Dendritic cell treated with granulocyte-macrophage colony-stimulating factor and Interleukin-4, amounts not matched to agents 40 ng/mL and 50 ng/mL, for 4 days (primary cell): Measurements from ENCODE around the gene CEP83.

ENCODE experiments used
- H3K27ac Mint-ChIP-seq: one replicate; pipeline ENCODE4 v1.8.0; 2022; ENCODE audit warnings: mild to moderate bottlenecking, mixed read lengths
- H3K27me3 Mint-ChIP-seq: one replicate; pipeline ENCODE4 v1.8.0; 2022; ENCODE audit warnings: mild to moderate bottlenecking, mixed read lengths
- H3K36me3 Mint-ChIP-seq: one replicate; pipeline ENCODE4 v1.8.0; 2022; ENCODE audit warnings: low read depth, mixed read lengths
- H3K4me1 Mint-ChIP-seq: one replicate; pipeline ENCODE4 v1.8.0; 2022; ENCODE audit warnings: low read depth, mixed read lengths
- H3K4me3 Mint-ChIP-seq: one replicate; pipeline ENCODE4 v1.8.0; 2022; ENCODE audit warnings: mild to moderate bottlenecking, moderate library complexity, mixed read lengths
- H3K9me3 Mint-ChIP-seq: one replicate; pipeline ENCODE4 v1.8.0; 2022; ENCODE audit warnings: mixed read lengths
- intact Hi-C: fragments of 100-400 bp; cut with micrococcal nuclease; formaldehyde crosslinking; loops from one replicate; pipeline ENCODE4 v1.15.0; 2022

The CEP83 gene

DNA sequence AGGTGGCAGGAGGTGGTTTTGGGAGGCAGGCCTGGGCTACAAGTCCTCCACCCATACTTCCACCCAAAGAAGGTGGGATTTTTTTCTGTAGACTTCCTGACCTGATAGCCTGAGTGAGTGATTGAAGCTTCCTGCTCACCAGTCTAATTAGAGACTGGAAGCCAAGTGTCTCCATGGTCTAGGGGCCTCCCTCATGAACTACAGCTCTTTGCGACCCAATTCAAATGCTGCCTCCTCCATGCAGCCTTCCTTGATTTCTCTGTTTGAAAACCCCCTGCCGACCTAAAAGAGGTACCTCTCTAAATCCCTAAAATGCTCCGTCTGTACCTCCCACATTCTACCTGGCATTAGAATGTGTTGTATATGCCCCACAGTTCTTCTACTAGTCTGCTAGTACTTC lies 186.4 kb downstream of the CEP83 start:
- Mint-ChIP-seq H3K4me1 (peaks cover 29% of the 10 kb centered on the region), H3K27ac (no peak overlapping the region)
- intact Hi-C loops: no loop called here

GRCh38 chr12:94272280-94272679 lies 187.4 kb downstream of the CEP83 start:
- Mint-ChIP-seq H3K4me3 (no peak overlapping the region), H3K4me1 (peaks cover 28% of the 10 kb centered on the region), H3K9me3 (peaks cover 8% of the 10 kb centered on the region), H3K27ac (no peak overlapping the region), H3K27me3 (no peaks in the 10 kb centered on the region), H3K36me3 (no peaks in the 10 kb centered on the region)
- intact Hi-C loops: no loop called here

More for the DNA sequence above, 186.4 kb downstream of the CEP83 start:
- Mint-ChIP-seq H3K4me3 (no peak overlapping the region), H3K9me3 (peaks cover 8% of the 10 kb centered on the region), H3K27me3 (no peaks in the 10 kb centered on the region), H3K36me3 (no peaks in the 10 kb centered on the region)

GRCh38 chr12:94271351-94271750 lies 188.3 kb downstream of the CEP83 start:
- Mint-ChIP-seq H3K9me3 (peaks cover 8% of the 10 kb centered on the region), H3K4me1 (peaks cover 37% of the 10 kb centered on the region), H3K4me3 (no peak overlapping the region), H3K27me3 (no peaks in the 10 kb centered on the region), H3K36me3 (no peaks in the 10 kb centered on the region), H3K27ac (no peak overlapping the region)
- intact Hi-C loops: no loop called here

- H3K9me3 Mint-ChIP-seq: peaks cover 8% of the 10 kb centered on the region
- no peaks in the 10 kb centered on the region for H3K36me3 Mint-ChIP-seq
- intact Hi-C loops: loop anchor here (10.0 kb wide), 1 partner anchor 115 kb away; no protein-coding TSS in a partner anchor
- H3K27me3 Mint-ChIP-seq: no peaks in the 10 kb centered on the region
- H3K4me1 Mint-ChIP-seq: peaks cover 48% of the 10 kb centered on the region
- no peak overlapping the region for H3K27ac Mint-ChIP-seq
- no peak overlapping the region for H3K4me3 Mint-ChIP-seq
These were observed 190.2 kb downstream of the CEP83 start for GRCh38 chr12:94269316-94269999.

- Mint-ChIP-seq H3K27me3 (no peaks in the 10 kb centered on the region), H3K36me3 (no peaks in the 10 kb centered on the region), H3K4me3 (no peak overlapping the region), H3K27ac (peak overlapping the region; percentile 24), H3K9me3 (peaks cover 8% of the 10 kb centered on the region), H3K4me1 (peaks cover 62% of the 10 kb centered on the region)
- intact Hi-C loops: loop anchor here (10.0 kb wide), 1 partner anchor 113 kb away; no protein-coding TSS in a partner anchor
These were observed 191.7 kb downstream of the CEP83 start for GRCh38 chr12:94267921-94268471.

GRCh38 chr12:94267537-94267872 lies 192.2 kb downstream of the CEP83 start:
- intact Hi-C loops: loop anchor here (10.0 kb wide), 1 partner anchor 113 kb away; no protein-coding TSS in a partner anchor
- H3K4me3 Mint-ChIP-seq: no peak overlapping the region
- peaks cover 65% of the 10 kb centered on the region for H3K4me1 Mint-ChIP-seq

GRCh38 chr12:94266796-94267536 lies 192.7 kb downstream of the CEP83 start:
- Mint-ChIP-seq H3K9me3 (peaks cover 2% of the 10 kb centered on the region), H3K27me3 (no peaks in the 10 kb centered on the region), H3K36me3 (no peaks in the 10 kb centered on the region), H3K4me3 (no peak overlapping the region), H3K4me1 (peaks cover 65% of the 10 kb centered on the region), H3K27ac (peak overlapping the region; percentile 24)
- intact Hi-C loops: loop anchor here (10.0 kb wide), 1 partner anchor 112 kb away; no protein-coding TSS in a partner anchor

More at GRCh38 chr12:94267537-94267872, 192.2 kb downstream of the CEP83 start:
- Mint-ChIP-seq H3K27ac (peak overlapping the region; percentile 24), H3K27me3 (no peaks in the 10 kb centered on the region), H3K9me3 (peaks cover 7% of the 10 kb centered on the region), H3K36me3 (no peaks in the 10 kb centered on the region)

- Mint-ChIP-seq H3K9me3 (no peaks in the 10 kb centered on the region), H3K27me3 (no peaks in the 10 kb centered on the region), H3K27ac (peak overlapping the region; percentile 24), H3K4me1 (peaks cover 60% of the 10 kb centered on the region), H3K4me3 (no peak overlapping the region), H3K36me3 (no peaks in the 10 kb centered on the region)
- intact Hi-C loops: loop anchor here (10.0 kb wide), 1 partner anchor 111 kb away; no protein-coding TSS in a partner anchor
These were observed 193.5 kb downstream of the CEP83 start for GRCh38 chr12:94265966-94266745.

DNA sequence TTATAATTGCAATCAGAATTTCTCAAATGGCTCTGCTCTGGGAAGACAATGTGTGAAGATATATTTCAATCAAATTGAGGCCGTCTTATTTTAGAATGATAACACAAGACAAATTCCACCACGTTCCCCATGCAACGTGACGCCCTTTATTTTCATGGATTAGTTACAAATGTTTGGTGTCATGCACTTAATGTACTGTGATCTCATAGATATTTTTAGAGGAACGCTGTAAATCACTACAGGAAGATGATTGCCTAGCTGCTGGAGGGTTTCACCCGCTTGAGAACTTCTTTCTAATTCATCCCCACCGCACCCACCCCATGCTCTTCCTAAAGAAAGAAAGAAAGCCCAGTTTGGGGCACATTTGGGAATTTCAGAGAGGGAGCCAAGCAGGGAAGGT lies 194.1 kb downstream of the CEP83 start:
- H3K9me3 Mint-ChIP-seq: no peaks in the 10 kb centered on the region
- H3K4me3 Mint-ChIP-seq: no peak overlapping the region
- peak overlapping the region; percentile 24 for H3K27ac Mint-ChIP-seq
- no peaks in the 10 kb centered on the region for H3K36me3 Mint-ChIP-seq
- H3K4me1 Mint-ChIP-seq: peaks cover 54% of the 10 kb centered on the region
- intact Hi-C loops: loop anchor here (10.0 kb wide), 1 partner anchor 111 kb away; no protein-coding TSS in a partner anchor
- no peaks in the 10 kb centered on the region for H3K27me3 Mint-ChIP-seq

DNA sequence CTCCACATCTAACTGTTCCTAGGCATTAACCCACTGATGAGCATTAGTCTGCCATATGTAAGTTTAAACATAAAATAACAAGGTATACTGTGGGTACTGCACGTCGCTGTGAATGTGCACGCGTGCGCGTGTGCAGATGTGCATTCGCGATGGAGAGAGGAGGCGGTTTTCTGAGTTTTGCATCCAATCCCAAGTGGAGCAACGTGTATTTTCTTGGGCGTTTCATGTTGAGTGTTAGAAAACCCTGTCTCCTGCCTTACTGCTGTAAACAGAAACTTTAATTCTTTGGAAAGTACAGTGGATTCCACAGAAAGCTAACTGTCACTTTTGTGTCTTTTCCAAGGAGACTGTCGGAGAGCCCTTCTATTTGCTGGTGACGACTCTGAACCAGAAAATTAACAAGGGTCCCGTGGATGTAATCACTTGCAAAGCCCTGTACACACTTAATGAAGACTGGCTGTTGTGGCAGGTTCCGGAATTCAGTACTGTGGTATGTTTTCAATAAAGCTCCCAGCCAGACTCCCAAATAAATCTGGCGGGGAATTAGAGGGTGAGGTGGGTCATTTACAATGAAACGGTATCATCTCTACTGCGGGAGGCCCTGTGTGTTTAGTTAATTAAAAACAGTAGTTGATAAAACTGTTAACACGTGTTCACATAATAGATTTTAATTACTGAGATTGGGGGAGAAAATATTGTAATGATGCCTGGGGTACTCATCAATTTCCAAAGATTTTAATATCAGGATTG lies 194.8 kb downstream of the CEP83 start:
- Mint-ChIP-seq H3K27ac (no peak overlapping the region), H3K4me1 (peaks cover 54% of the 10 kb centered on the region), H3K36me3 (no peaks in the 10 kb centered on the region), H3K4me3 (no peak overlapping the region), H3K9me3 (no peaks in the 10 kb centered on the region), H3K27me3 (no peaks in the 10 kb centered on the region)
- intact Hi-C loops: loop anchor here (10.0 kb wide), 1 partner anchor 110 kb away; no protein-coding TSS in a partner anchor

DNA sequence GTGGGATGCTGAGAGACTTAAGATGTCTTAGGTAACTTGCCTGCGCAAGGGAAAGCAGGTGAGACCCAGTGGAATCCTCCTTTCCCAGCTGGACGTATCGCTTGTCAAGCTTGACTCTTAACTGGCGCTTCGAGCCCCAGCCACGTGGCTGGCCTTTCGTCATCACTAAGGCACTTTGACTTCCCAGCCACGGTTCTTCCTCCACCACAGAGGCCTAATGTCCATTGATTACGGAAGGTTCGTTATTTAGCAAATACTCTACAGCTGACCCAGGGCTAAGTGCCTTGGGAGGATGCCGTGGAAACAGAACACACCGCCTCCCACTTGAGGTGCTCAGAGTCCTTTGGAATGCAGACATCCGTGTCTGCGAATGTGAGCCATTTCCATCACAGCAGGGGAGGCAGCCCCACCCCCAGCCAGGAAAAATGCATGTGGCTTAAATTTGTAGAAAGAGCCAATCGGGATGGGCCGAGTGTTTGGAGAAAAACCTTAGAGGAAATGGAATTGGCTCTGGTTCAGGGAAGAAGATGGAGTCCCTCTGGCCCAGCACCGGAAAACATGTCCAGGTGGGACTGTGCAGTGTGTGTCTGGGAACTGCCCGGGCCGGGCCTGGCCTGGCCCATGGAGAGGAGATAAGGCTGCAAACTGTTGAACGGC lies 195.6 kb downstream of the CEP83 start:
- Mint-ChIP-seq H3K4me1 (peaks cover 54% of the 10 kb centered on the region), H3K36me3 (no peaks in the 10 kb centered on the region)

GRCh38 chr12:94263011-94263811 lies 196.5 kb downstream of the CEP83 start:
- Mint-ChIP-seq H3K27me3 (no peaks in the 10 kb centered on the region), H3K9me3 (no peaks in the 10 kb centered on the region)

More for the DNA sequence above, 195.6 kb downstream of the CEP83 start:
- no peaks in the 10 kb centered on the region for H3K27me3 Mint-ChIP-seq
- intact Hi-C loops: loop anchor here (10.0 kb wide), 1 partner anchor 109 kb away; no protein-coding TSS in a partner anchor
- H3K9me3 Mint-ChIP-seq: no peaks in the 10 kb centered on the region
- peak overlapping the region; percentile 89 for H3K27ac Mint-ChIP-seq
- H3K4me3 Mint-ChIP-seq: no peak overlapping the region

More at GRCh38 chr12:94263011-94263811, 196.5 kb downstream of the CEP83 start:
- H3K27ac Mint-ChIP-seq: peak overlapping the region; percentile 89
- intact Hi-C loops: loop anchor here (10.0 kb wide), 1 partner anchor 108 kb away; no protein-coding TSS in a partner anchor
- H3K4me3 Mint-ChIP-seq: peak overlapping the region; percentile 73
- H3K4me1 Mint-ChIP-seq: peaks cover 54% of the 10 kb centered on the region
- no peaks in the 10 kb centered on the region for H3K36me3 Mint-ChIP-seq
